HG03432 (cell line): ENCODE data around the gene KISS1R.
"Not testable (repeated sequence)": the region's sequence is repeated elsewhere in the genome, so short reads cannot be mapped to it uniquely, and the experiment has no call there.

ENCODE experiments used
- ATAC-seq: cut with Tn5 transposase; IDR thresholded peaks from one replicate; pipeline ENCODE4 v1.9.1; 2021; ENCODE audit warnings: mild to moderate bottlenecking, moderate library complexity; ENCODE audit not compliant: unreplicated experiment

KISS1R gene

GRCh38 chr19:917323-918151 is at the start of gene KISS1R:
Gene KISS1R (plus strand): TSS chr19:917333. CDS start chr19:917503, 170 bp downstream.
- ATAC-seq = no peak

GRCh38 chr19:867855-868457 is 49.2 kb upstream of the KISS1R start:
- no peak for ATAC-seq

- ATAC-seq = no peak
Observed at GRCh38 chr19:868458-869244, 48.5 kb upstream of the KISS1R start.

GRCh38 chr19:869245-870177 is 47.6 kb upstream of the KISS1R start:
- ATAC-seq = no peak

GRCh38 chr19:870314-870713 is 46.8 kb upstream of the KISS1R start:
- no peak for ATAC-seq

GRCh38 chr19:870963-871401 is 46.2 kb upstream of the KISS1R start:
- ATAC-seq = no peak

GRCh38 chr19:871446-872265 is 45.5 kb upstream of the KISS1R start:
- ATAC-seq = no peak

GRCh38 chr19:872266-872951 is 44.7 kb upstream of the KISS1R start:
- no peak for ATAC-seq

GRCh38 chr19:873084-873483 is 44.0 kb upstream of the KISS1R start:
- ATAC-seq = no peak

GRCh38 chr19:873561-874041 is 43.5 kb upstream of the KISS1R start:
- ATAC-seq = no peak

GRCh38 chr19:875265-875879 is 41.8 kb upstream of the KISS1R start:
- ATAC-seq = no peak

- ATAC-seq = no peak
Observed at GRCh38 chr19:876089-876488, 41.0 kb upstream of the KISS1R start.

- no peak for ATAC-seq
Observed at GRCh38 chr19:876780-877314, 40.3 kb upstream of the KISS1R start.

- ATAC-seq = not testable (repeated sequence)
Observed at GRCh38 chr19:877992-878660, 39.0 kb upstream of the KISS1R start.

- not testable (repeated sequence) for ATAC-seq
Observed at GRCh38 chr19:878751-879561, 38.2 kb upstream of the KISS1R start.

GRCh38 chr19:879711-880438 is 37.3 kb upstream of the KISS1R start:
- no peak for ATAC-seq
